ENCODE data around the gene SEC22A. TPM values are rescaled to one million over a fixed set of nuclear protein-coding genes. Genes with fewer than 3 reads are reported as not detected.

Gene SEC22A
- total RNA-seq, 1 experiment from 2014 or later = 60.7 TPM

DNA sequence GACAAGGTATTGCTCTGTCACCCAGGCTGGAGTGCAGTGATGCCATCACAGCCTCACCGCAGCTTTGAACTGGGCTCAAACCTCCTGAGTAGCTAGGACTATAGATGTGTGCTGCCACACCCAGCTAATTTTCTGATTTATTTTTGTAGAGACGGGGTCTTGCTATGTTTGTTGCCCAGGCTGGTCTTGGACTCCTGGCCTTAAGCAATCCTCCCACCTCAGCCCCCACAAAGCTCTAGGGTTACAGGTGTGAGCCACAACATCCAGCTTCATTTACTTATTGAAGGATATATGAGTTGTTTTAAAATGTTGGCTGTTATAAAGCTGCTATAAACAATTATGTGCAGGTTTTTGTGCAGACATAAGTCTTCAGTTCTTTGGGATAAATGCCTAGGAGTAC is 62.2 kb downstream of the SEC22A start:
- DNase-seq (ENCODE audit: low read depth) = no peak

DNA sequence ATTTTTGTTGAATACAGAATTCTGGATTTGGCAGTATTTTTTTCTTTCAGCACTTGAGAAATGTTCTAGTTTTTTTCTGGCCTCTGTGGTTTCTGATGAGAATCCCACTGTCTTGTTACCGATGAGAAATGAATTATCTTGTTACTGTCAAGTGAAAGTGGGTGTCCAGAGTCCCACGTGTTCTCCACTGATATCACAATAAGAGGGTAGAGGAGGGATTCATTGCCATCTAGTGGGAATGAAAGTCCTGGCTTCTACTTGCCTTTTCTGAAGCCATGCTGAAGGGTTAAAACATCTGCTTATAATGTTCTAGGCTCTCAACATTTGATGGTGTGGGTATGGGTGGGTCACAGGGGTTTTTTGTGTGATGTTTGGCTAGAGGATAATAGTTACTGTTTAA is 66.1 kb downstream of the SEC22A start:
- no peak for DNase-seq (ENCODE audit: low read depth)

DNA sequence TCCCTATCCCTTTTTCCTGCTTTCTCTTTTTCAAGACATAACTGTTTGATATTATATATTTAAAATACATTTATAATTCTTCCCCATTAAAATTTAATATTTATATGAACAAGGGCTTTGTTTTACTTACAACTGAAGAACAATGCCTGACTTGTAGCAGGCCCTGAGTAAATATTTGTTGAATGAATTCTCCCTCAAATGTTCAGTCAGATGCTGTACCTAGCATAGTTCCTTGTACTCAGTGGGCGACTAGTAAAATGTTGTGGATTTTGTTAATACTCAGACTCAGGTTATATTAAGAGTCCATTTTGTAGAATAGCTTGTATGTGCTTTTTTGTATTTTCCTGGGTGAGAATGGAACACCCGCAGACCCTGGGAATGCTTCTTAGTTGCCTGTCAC is 69.1 kb downstream of the SEC22A start:
- no peak for DNase-seq (ENCODE audit: low read depth)

DNA sequence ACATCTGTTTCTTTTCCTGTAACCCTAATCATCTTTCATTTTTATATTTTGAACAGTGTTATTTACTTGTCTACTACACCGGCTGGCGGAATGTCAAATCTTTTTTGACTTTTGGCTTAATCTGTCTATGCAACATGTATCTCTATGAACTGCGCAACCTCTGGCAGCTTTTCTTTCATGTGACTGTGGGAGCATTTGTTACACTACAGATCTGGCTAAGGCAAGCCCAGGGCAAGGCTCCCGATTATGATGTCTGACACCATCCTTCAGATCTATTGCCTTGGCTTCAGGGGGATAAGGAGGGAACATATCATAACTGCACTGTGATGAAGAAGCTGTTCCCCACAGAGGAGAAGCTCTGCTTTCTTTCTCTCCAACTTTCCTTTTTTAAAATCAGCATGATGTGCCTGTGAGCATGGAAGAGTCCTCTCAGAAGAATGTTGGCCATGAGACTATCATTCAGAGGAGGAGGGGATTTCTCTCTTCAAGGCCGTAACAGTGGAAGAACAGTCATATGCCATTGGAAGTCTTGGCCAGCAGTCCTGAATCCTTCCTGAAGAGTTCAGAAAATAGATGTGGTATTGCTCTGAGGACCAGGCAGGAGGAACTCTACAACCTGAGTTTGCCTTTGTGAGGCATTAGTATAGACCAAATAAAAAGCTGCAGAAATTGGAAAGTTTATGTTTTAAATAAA is 69.9 kb downstream of the SEC22A start:
- DNase-seq (ENCODE audit: low read depth) = no peak

DNA sequence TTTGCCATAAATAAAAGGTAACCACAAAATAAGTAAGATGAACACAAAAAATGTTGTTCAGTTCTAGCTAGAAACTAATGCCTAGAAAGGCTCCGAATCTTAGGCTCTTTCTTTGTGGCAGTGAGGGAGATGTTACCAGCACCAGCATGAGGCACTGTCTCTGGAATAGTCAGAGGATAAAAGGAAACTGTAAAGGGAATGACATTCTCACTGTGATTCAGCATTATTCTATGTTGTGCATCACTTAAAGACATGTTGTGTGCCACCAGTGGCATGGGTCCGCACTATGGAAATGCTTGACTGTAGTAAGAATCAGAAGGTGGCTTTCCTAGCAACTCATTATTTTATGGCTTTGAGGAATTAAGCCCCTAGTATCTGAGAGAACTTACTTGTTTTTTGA is 70.8 kb downstream of the SEC22A start:
- peak; percentile 64 for DNase-seq (ENCODE audit: low read depth)

DNA sequence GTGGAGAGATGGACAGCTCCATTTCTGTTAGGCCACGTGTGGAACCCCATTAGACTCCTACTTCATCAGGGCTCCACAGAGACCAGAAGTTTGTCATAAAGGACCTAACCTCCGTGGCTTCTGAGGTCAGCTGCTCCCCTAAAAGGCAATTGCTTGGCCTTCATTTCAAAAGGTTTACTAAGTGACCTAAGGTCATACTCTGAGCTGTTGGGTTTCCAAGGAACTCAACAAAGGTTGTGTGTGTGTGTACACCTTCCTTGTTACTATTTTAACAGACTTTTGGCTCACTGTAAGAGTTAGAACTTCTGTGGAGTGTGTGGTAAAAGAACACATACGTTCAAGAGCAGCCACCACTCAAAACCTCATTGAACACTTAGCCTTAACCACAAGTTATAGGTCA is 73.9 kb downstream of the SEC22A start:
- DNase-seq (ENCODE audit: low read depth) = no peak

DNA sequence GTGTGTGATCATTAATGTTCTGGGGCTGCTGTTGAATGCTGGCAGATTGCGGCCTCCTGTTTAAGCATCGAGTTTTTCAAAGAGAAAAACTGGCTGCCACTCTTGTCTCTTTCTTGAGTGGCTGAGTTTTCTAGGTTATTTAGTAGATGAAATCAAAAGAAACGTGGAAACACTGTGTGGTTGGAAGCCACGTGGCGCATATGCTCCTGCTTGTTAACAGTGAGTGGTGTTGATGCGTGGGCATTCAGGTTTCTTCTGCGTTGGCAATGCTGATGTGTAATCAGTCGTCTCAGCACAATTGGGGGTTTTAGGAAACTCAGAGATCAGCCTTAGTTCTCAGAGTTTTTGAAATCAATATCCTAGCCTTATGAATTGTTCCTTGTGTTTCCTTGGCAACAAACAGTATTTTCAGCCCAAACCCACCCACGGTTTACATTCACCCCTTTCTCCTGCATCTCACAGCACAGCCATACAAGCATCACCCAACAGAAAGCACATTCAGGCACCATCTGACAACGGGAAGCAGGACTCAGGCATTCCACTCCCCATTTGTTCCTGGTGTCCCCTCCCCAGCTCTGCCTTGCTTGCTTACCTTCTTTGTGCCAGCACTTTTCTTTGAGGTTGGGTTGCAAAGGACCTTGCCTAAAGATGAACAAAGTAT is 74.7 kb downstream of the SEC22A start:
- no peak for DNase-seq (ENCODE audit: low read depth)

DNA sequence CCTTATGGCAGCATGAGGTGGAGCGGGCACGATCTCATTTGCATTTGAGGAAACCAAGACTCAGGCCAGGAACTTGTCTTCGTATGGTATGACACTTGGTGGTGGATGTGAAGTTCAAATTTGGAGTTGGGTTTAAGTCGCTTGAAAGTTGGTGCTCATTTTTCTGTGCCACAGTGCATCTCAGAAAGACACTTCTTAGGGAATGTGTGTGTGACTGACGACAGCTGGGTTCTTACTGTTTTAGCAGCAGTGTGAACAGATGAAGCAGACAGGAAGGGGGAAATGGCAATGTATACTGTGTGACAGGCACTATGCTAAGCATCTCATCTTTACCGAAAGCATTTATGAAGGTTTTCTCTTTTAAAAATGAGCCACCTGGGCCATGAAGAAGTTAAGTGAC is 75.4 kb downstream of the SEC22A start:
- DNase-seq (ENCODE audit: low read depth) = no peak

DNA sequence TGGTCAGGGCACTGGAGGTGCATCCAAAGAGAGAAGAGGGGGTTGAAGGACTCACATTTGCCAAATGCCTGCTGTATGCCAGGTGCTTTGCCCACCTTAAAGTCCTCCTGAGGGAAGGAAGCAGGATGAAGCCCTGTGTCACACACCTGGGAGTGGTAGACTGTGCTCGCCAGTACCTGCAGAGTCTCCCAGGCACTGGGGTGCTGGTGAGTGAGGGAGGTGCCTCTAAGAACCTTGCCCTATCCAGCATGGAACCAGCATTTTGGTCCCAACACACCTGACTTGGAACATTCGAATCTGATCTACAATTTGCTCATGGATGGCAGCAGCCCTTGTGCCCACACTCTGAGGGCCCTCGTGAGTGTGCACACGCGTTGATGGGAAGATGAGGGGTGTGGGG is 76.7 kb downstream of the SEC22A start:
- DNase-seq (ENCODE audit: low read depth) = no peak

- no peak for DNase-seq (ENCODE audit: low read depth)
Observed at GRCh38 chr3:123279121-123279520, 77.4 kb downstream of the SEC22A start.

GRCh38 chr3:123281406-123281805 is 79.7 kb downstream of the SEC22A start:
- DNase-seq (ENCODE audit: low read depth) = no peak

GRCh38 chr3:123281929-123282328 is 80.2 kb downstream of the SEC22A start:
- no peak for DNase-seq (ENCODE audit: low read depth)

- DNase-seq (ENCODE audit: low read depth) = no peak
Observed at GRCh38 chr3:123282461-123282860, 80.7 kb downstream of the SEC22A start.

GRCh38 chr3:123283074-123283473 is 81.3 kb downstream of the SEC22A start:
- DNase-seq (ENCODE audit: low read depth) = no peak

DNA sequence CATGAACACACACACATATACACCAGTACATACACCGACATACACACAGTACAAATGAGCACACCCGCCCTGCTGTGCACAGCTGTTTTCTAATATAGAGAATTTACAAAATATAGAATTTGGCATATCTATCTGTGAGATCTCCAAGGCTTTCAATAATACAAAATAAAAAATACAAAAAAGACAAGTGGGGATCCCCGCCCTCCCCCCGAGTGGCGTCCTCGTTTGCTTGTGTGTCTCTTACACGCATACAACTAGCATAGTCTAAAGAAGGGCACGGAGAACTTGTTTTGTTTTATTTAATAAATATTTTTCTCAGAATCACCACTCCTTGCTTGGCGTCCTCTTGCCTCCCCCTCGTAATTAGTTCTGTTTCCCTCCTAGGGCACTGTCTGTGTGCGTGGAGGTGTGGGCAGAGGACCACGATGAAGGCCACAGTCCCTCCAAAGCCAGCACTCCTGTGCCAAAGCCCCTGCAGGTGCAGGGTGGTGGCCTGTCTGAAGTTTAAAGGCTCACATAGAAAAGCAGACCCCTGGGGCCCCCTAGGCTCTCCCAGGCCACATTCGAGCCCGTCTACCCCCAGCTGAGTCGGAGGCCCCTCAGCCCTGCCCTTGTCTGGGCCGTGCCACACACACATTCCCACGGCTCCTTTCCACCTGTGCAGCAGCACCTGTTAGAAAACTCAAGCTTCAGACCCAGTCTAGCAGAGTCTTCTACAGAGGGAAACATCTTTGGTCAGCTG is 82.1 kb downstream of the SEC22A start:
- DNase-seq (ENCODE audit: low read depth) = no peak

- DNase-seq (ENCODE audit: low read depth) = no peak
Observed at GRCh38 chr3:123284399-123285010, 82.8 kb downstream of the SEC22A start.

GRCh38 chr3:123285066-123285465 is 83.3 kb downstream of the SEC22A start:
- peak; percentile 73 for DNase-seq (ENCODE audit: low read depth)

DNA sequence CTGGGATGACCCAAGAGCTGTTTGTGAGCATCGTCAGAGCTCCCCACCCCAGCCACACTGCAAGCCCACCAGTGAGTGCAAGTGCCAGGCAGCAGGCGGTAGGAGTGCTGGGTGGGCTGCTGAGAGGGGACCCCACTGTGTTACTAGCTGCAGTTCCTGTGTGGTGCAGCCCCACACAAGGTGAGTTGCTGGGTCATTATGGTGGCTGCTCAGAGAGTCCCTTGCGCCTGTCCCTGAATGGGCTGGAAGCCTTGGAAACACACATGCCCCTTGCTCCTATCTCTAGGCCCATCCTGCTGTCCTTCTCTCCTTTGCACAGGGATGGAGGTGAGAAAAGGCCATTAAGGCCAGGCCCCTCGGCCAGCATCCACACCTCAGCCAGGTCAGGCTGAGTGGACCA is 83.7 kb downstream of the SEC22A start:
- DNase-seq (ENCODE audit: low read depth) = no peak

DNA sequence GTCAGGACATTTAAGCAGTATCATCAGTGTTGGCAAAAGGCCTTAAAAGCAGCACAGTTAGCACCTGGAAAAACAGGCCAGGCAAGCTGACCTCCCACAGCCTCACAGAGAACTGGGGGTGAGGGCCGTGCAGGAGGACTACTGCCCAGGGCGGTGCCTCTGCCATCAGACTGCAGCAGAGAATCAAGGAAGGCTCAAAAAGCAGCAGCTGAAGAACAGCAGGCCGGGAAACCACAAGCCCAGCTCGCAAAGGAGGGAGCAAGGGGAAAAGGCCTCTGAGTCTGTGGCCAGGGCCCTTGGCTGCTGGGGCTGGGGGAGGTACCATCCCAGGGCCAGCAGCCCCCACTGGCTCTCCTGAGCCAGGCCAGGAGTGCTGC is 84.2 kb downstream of the SEC22A start:
- no peak for DNase-seq (ENCODE audit: low read depth)

GRCh38 chr3:123286308-123287023 is 84.7 kb downstream of the SEC22A start:
- DNase-seq (ENCODE audit: low read depth) = peak; percentile 62

GRCh38 chr3:123287051-123287961 is 85.6 kb downstream of the SEC22A start:
- DNase-seq (ENCODE audit: low read depth) = no peak
